ENCODE results near the gene CD46.

GRCh38 chr1:207841901-207842300 lies 90.0 kb downstream of the CD46 start:
- no peak for TF ChIP-seq POLR2A (IDR thresholded peaks at IDR 0.05)
- TF ChIP-seq, protein P1, sequence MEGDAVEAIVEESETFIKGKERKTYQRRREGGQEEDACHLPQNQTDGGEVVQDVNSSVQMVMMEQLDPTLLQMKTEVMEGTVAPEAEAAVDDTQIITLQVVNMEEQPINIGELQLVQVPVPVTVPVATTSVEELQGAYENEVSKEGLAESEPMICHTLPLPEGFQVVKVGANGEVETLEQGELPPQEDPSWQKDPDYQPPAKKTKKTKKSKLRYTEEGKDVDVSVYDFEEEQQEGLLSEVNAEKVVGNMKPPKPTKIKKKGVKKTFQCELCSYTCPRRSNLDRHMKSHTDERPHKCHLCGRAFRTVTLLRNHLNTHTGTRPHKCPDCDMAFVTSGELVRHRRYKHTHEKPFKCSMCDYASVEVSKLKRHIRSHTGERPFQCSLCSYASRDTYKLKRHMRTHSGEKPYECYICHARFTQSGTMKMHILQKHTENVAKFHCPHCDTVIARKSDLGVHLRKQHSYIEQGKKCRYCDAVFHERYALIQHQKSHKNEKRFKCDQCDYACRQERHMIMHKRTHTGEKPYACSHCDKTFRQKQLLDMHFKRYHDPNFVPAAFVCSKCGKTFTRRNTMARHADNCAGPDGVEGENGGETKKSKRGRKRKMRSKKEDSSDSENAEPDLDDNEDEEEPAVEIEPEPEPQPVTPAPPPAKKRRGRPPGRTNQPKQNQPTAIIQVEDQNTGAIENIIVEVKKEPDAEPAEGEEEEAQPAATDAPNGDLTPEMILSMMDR (IDR thresholded peaks at IDR 0.05), result no peak

All from testis (tissue), 2 donors.